Measurements from ENCODE around the gene RNF215.
A peak's percentile ranks its signal among the peaks of the same experiment; 100 is the strongest.

The RNF215 gene

DNA sequence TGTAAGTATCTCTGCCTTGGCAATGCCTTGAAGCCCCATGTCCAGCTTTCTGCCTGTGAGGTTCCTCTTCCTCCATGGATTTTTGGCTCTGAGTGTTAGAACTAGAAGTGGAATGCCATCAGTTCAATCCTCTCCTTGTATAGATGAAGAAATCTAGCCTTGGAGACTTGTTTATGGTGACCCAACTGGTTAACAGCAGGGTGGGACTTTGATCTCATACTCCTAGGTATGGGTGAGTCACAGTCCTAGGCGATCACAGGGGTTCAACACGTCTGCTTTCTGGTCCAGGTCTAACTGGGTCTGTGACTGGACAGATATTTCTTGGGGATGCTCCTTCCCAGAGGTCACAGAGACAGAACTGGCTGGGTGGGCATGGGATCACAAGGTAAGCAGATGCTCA lies 29.2 kb upstream of the RNF215 start:
- TF ChIP-seq, protein P1, sequence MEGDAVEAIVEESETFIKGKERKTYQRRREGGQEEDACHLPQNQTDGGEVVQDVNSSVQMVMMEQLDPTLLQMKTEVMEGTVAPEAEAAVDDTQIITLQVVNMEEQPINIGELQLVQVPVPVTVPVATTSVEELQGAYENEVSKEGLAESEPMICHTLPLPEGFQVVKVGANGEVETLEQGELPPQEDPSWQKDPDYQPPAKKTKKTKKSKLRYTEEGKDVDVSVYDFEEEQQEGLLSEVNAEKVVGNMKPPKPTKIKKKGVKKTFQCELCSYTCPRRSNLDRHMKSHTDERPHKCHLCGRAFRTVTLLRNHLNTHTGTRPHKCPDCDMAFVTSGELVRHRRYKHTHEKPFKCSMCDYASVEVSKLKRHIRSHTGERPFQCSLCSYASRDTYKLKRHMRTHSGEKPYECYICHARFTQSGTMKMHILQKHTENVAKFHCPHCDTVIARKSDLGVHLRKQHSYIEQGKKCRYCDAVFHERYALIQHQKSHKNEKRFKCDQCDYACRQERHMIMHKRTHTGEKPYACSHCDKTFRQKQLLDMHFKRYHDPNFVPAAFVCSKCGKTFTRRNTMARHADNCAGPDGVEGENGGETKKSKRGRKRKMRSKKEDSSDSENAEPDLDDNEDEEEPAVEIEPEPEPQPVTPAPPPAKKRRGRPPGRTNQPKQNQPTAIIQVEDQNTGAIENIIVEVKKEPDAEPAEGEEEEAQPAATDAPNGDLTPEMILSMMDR (IDR thresholded peaks at IDR 0.05) = no peak
- Mint-ChIP-seq H3K36me3 (ENCODE audit: low read depth) (peaks cover 38% of the 10 kb centered on the region), H3K4me3 (no peak overlapping the region), H3K4me1 (peaks cover 26% of the 10 kb centered on the region), H3K27ac (no peak overlapping the region), H3K9me3 (no peaks in the 10 kb centered on the region), H3K27me3 (ENCODE audit: low read depth, poor library complexity) (peaks cover 7% of the 10 kb centered on the region)
- no peak for DNase-seq

DNA sequence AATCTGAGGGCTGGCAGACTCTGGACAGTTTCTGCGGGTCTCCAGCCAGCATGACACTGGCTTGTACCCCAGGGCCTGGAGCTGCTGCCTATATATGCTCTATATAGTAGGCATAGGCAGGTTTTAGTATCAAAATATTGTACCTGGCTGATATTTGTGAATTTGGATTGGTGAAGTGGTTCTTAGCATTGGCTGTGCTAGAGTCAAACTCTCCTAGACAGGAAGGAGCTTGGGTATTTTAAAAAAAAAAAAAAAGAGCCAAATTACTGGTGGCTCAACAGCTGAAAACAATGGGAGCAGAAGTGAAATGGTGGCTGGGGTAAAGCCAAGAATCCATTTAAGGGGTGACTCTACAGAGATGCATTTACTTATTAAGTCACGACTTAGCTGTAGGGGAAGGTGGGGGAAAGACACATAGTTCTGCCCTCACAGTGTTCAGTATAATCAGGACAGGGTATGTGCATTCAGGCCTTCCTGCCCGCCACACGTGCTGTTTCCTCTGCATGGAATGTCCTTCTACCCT lies 27.4 kb upstream of the RNF215 start:
- TF ChIP-seq, protein P1 (IDR thresholded peaks at IDR 0.05) = no peak
- no peaks in the 10 kb centered on the region for H3K9me3 Mint-ChIP-seq
- no peak for DNase-seq
- H3K4me1 Mint-ChIP-seq = peaks cover 13% of the 10 kb centered on the region
- peaks cover 3% of the 10 kb centered on the region for H3K27me3 Mint-ChIP-seq (ENCODE audit: low read depth, poor library complexity)
- H3K36me3 Mint-ChIP-seq (ENCODE audit: low read depth) = peaks cover 29% of the 10 kb centered on the region
- no peak overlapping the region for H3K4me3 Mint-ChIP-seq
- peak overlapping the region; percentile 49 for H3K27ac Mint-ChIP-seq

DNA sequence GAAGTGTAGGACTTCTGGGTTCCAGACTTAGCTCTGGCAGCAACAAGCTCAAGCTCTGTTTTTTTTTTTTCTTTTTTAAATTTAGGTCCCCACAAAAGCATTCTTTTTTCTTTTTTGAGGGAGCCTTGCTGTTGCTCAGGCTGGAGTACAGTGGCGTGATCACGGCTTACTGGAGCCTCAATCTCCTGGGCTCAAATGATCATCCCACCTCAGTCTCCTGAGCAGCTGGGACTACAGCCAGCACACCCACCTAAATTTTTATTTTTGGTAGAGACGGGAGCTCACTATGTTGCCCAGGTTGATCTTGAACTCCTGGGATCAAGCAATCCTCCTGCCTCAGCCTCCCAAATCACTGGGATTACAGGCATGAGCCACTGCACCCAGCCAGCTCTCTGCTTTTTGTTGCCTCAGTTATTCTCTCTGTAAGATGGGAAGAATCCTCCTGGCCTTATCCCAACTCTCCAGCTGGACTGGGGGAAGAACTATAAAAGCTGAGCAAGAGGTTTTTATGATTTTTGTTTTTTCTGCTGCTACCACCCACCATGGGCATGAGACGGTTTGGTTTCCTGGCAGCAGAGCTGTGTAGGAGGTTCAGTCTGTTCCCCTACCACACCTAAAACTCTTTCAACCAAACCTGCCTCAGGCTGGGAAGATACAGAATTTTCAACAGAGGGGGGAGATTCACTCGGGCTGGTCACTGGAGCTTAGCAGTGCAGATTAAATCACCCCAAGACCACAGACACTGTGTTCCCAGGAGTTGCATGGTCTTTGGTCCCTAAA lies 26.7 kb upstream of the RNF215 start:
- peaks cover 19% of the 10 kb centered on the region for H3K4me1 Mint-ChIP-seq

DNA sequence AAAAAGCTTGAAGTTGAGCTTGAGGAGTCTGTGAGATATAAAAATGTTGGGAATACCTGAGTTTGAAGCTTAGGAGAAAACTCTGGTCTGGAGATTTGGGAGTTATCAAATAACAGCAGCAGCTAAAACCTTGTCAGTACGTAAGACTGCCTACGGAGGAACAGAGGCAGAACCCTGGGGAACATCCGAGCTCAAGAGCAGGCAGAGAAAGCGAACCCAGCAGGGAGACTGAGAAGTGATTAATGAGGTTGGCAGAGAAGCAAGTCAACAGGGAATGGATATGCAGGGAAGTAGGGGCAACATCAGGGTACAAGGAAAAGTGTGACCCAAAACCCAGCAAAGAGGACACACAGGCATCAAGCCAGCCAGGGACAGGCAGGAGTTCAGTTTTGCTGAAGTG lies 25.8 kb upstream of the RNF215 start:
- H3K27ac Mint-ChIP-seq = peak overlapping the region; percentile 88
- H3K27me3 Mint-ChIP-seq (ENCODE audit: low read depth, poor library complexity) = peaks cover 3% of the 10 kb centered on the region
- DNase-seq = no peak
- peaks cover 24% of the 10 kb centered on the region for H3K36me3 Mint-ChIP-seq (ENCODE audit: low read depth)
- no peaks in the 10 kb centered on the region for H3K9me3 Mint-ChIP-seq
- no peak overlapping the region for H3K4me3 Mint-ChIP-seq
- TF ChIP-seq, protein P1 (IDR thresholded peaks at IDR 0.05) = no peak
- H3K4me1 Mint-ChIP-seq = peaks cover 27% of the 10 kb centered on the region

More for the DNA sequence above, 26.7 kb upstream of the RNF215 start:
- Mint-ChIP-seq H3K4me3 (no peak overlapping the region), H3K27ac (peak overlapping the region; percentile 39), H3K36me3 (ENCODE audit: low read depth) (peaks cover 24% of the 10 kb centered on the region), H3K27me3 (ENCODE audit: low read depth, poor library complexity) (peaks cover 3% of the 10 kb centered on the region), H3K9me3 (no peaks in the 10 kb centered on the region)
- TF ChIP-seq, protein P1 (IDR thresholded peaks at IDR 0.05) = no peak
- no peak for DNase-seq

DNA sequence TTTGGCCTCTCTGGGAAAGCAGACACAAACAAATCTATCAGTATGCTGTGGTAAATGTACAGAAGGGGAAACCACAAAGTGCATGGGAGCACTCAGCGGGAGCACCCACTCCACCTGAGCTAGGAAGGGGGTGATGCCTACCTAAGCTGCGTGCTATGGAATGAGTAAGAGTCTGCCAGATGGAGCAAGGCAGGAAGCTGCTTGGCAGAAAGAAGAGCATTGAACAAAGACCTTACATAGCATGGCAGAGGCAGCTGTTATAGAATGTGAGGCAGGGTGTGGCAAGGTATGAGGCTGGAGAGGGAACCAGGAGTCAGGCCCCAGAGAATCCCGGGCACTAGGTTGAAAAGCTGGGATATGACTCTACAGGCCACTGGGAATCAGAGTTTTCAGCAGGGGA lies 24.6 kb upstream of the RNF215 start:
- DNase-seq = no peak
- Mint-ChIP-seq H3K27me3 (ENCODE audit: low read depth, poor library complexity) (peaks cover 1% of the 10 kb centered on the region), H3K4me1 (peaks cover 27% of the 10 kb centered on the region), H3K4me3 (no peak overlapping the region), H3K27ac (peak overlapping the region; percentile 12), H3K36me3 (ENCODE audit: low read depth) (peaks cover 28% of the 10 kb centered on the region), H3K9me3 (no peaks in the 10 kb centered on the region)
- TF ChIP-seq, protein P1 (IDR thresholded peaks at IDR 0.05) = no peak

All from nephron progenitor cell (in vitro differentiated cells).